ENCODE data around the gene KLHL14. TPM values are rescaled to one million over a fixed set of nuclear protein-coding genes. Genes with fewer than 3 reads are reported as not detected.

KLHL14 gene
- total RNA-seq = not detected in 2 replicates

DNA sequence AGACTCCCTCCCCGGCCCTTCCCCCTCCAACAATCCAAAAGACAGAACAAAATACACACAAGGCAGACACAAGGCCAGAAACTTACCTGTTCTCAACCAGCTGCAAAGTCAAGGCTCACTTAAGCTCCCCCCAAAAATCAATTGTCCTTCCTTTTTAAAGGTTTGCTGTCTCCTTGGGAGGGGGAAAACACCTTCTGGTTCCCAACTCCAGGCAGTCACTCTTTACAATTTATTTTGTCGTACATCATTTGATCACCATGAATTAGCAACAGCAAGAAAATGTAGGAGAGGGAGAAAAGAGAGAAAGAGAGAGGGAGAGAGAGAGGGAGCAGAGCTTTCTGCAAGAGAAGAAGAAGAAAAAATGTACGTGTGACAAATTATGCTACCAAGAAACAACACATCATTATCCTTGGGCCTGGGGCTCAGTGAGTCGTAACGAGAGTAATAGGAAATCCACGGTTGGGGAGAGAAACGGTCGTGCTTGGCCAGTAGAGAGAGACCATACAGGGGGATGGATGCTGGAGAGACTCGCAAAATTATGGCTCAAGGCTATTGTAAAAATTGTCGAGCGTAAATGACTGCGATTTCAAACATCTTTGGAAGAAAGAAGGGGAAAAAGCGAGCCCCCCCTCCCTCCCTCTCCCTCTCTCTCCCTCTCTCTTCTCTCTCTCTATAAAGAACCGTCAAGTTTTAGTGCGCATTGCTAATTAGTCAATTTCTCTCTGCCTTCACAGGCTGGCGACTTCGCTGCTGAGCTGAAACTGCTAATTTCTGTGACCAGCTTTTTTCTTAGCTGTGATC lies at the start of gene KLHL14:
Gene KLHL14, minus strand, starts transcription at position 443 of the 801 bp plus-strand sequence. CDS start 2,432 bp downstream, outside the sequence.

All from epithelial cell of alveolus of lung (primary cell).